ENCODE data around the gene TEX29. TPM values are rescaled to one million over a fixed set of nuclear protein-coding genes. Genes with fewer than 3 reads are reported as not detected.

The TEX29 gene
- total RNA-seq, 1 experiment from 2014 or later = not detected

DNA sequence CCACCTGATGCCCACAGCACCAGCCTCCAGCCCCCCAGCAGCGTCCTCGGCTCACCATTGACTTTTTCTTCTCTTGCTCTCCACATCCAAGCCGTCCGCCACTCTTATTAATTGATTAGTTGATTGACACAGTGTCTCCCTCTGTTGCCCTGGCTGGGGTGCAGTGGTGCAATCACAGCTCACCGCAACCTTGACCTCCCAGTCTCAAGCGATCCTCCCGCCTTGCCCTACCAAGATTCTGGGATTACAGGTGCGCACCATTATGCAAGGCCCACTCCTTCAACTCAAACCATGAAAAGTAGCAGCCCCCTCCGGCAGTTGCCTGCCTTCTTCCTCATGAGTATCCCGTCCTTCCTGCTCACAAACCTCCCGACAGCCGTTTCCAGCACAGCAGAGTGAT lies 921 bp upstream of the TEX29 start:
- in situ Hi-C loops (cut with HindIII; ENCODE audit: low pct_unique_long_range_greater_than_20kb, low sequenced_read_pairs) = no loop called here
- no peak for ATAC-seq
- ChIA-PET CTCF (no interaction called here), POLR2A (no interaction called here)
- BruUV-seq (replicated peaks) = no TSS peak
- H3K27ac ChIP-seq (ENCODE audit: low read length) = no peak overlapping the region
- no peaks in the 10 kb centered on the region for H3K36me3 ChIP-seq (ENCODE audit: control insufficient read depth, insufficient read depth, low read length)
- no peak for TF ChIP-seq TCF7L2 (IDR thresholded peaks at IDR 0.05; ENCODE audit: low read depth, low read length)
- TF ChIP-seq, protein P1, sequence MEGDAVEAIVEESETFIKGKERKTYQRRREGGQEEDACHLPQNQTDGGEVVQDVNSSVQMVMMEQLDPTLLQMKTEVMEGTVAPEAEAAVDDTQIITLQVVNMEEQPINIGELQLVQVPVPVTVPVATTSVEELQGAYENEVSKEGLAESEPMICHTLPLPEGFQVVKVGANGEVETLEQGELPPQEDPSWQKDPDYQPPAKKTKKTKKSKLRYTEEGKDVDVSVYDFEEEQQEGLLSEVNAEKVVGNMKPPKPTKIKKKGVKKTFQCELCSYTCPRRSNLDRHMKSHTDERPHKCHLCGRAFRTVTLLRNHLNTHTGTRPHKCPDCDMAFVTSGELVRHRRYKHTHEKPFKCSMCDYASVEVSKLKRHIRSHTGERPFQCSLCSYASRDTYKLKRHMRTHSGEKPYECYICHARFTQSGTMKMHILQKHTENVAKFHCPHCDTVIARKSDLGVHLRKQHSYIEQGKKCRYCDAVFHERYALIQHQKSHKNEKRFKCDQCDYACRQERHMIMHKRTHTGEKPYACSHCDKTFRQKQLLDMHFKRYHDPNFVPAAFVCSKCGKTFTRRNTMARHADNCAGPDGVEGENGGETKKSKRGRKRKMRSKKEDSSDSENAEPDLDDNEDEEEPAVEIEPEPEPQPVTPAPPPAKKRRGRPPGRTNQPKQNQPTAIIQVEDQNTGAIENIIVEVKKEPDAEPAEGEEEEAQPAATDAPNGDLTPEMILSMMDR (IDR thresholded peaks at IDR 0.05) = no peak
- TF ChIP-seq, protein P2, sequence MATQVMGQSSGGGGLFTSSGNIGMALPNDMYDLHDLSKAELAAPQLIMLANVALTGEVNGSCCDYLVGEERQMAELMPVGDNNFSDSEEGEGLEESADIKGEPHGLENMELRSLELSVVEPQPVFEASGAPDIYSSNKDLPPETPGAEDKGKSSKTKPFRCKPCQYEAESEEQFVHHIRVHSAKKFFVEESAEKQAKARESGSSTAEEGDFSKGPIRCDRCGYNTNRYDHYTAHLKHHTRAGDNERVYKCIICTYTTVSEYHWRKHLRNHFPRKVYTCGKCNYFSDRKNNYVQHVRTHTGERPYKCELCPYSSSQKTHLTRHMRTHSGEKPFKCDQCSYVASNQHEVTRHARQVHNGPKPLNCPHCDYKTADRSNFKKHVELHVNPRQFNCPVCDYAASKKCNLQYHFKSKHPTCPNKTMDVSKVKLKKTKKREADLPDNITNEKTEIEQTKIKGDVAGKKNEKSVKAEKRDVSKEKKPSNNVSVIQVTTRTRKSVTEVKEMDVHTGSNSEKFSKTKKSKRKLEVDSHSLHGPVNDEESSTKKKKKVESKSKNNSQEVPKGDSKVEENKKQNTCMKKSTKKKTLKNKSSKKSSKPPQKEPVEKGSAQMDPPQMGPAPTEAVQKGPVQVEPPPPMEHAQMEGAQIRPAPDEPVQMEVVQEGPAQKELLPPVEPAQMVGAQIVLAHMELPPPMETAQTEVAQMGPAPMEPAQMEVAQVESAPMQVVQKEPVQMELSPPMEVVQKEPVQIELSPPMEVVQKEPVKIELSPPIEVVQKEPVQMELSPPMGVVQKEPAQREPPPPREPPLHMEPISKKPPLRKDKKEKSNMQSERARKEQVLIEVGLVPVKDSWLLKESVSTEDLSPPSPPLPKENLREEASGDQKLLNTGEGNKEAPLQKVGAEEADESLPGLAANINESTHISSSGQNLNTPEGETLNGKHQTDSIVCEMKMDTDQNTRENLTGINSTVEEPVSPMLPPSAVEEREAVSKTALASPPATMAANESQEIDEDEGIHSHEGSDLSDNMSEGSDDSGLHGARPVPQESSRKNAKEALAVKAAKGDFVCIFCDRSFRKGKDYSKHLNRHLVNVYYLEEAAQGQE (IDR thresholded peaks at IDR 0.05; ENCODE audit: insufficient read depth in 1 of 2, low read depth in 2 of 2, low read length in 1 of 2) = no peak
- no peak for TF ChIP-seq POLR2AphosphoS5 (IDR thresholded peaks at IDR 0.05; ENCODE audit: low read depth, low read length)
- intact Hi-C loops (cut with micrococcal nuclease; ENCODE audit: unreplicated experiment) = no loop called here
- no peak overlapping the region for H3K4me3 ChIP-seq (ENCODE audit: low read depth in 2 of 2, low read length in 2 of 2)
- no peaks in the 10 kb centered on the region for H3K4me1 ChIP-seq (ENCODE audit: control insufficient read depth, insufficient read depth, low read length)
- no peak for DNase-seq (ENCODE audit: low read depth, low spot score)
- no peaks in the 10 kb centered on the region for H3K9me3 ChIP-seq (ENCODE audit: control insufficient read depth, insufficient read depth, low read depth, low read length)
- no peaks in the 10 kb centered on the region for H3K27me3 ChIP-seq (ENCODE audit: control insufficient read depth, insufficient read depth, low read length)

DNA sequence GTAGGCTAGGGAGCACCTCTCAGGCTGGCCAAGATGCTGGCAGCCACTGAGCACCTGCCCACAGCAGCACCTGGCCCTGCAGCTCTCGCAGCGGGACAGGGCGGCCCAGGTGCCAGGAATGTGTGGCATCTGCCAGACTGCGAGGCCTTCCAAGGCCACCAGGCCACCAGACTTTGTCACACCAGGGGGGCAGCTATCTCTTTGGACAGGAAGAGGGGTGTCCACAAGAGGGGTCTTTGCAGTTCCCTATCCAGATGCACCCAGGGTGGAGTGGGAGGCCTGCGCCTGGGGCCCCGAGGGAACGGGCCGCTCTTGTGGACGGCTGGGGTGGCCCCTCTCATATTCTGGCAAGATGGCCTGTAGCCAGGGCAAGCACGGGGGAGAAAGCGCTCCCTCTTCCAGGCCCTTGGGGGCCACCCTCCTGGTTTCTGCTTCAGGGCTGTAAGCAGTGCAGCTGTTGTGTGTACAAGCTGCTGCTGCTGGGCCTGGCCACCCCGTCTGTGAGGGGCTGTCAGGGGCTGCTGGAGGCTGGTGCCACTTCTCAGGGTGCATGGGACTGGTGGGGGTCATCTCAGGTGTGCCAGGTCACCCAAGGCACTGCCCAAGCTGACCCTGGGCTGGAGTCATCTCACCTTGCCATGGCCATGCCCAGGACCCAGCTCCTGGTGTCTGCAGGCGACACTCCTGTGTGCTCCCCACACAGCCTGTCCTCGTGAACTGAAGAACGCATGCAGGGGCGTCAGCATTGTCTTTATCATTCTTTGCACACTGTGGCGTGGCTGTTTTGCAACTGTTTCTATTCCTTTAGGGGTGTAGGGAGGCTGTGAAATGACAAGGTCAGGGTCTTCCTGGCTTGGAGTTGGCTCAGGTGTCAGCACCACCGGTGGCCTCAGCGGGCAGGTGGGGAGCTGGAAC lies 1.8 kb downstream of the TEX29 start:
- no peak overlapping the region for H3K27ac ChIP-seq (ENCODE audit: low read length)
- BruUV-seq (replicated peaks) = no TSS peak
- ATAC-seq (no peak), DNase-seq (ENCODE audit: low read depth, low spot score) (no peak)
- ChIA-PET CTCF (no interaction called here), POLR2A (no interaction called here)
- H3K27me3 ChIP-seq (ENCODE audit: control insufficient read depth, insufficient read depth, low read length) = no peaks in the 10 kb centered on the region
- H3K4me3 ChIP-seq (ENCODE audit: low read depth in 2 of 2, low read length in 2 of 2) = no peak overlapping the region
- in situ Hi-C loops (cut with HindIII; ENCODE audit: low pct_unique_long_range_greater_than_20kb, low sequenced_read_pairs) (no loop called here), intact Hi-C loops (cut with micrococcal nuclease; ENCODE audit: unreplicated experiment) (no loop called here)
- TF ChIP-seq, protein P2 (IDR thresholded peaks at IDR 0.05; ENCODE audit: insufficient read depth in 1 of 2, low read depth in 2 of 2, low read length in 1 of 2) = no peak
- no peak for TF ChIP-seq POLR2AphosphoS5 (IDR thresholded peaks at IDR 0.05; ENCODE audit: low read depth, low read length)
- TF ChIP-seq, protein P1 (IDR thresholded peaks at IDR 0.05) = no peak
- no peak for TF ChIP-seq SIN3A (IDR thresholded peaks at IDR 0.05; ENCODE audit: borderline replicate concordance, insufficient read depth, low read depth, low read length)
- TF ChIP-seq TCF7L2 (IDR thresholded peaks at IDR 0.05; ENCODE audit: low read depth, low read length) = no peak
- H3K9me3 ChIP-seq (ENCODE audit: control insufficient read depth, insufficient read depth, low read depth, low read length) = no peaks in the 10 kb centered on the region
- no peaks in the 10 kb centered on the region for H3K4me1 ChIP-seq (ENCODE audit: control insufficient read depth, insufficient read depth, low read length)
- H3K36me3 ChIP-seq (ENCODE audit: control insufficient read depth, insufficient read depth, low read length) = no peaks in the 10 kb centered on the region
